ENCODE results near the gene C1QL3.

- TF ChIP-seq CTCF (IDR thresholded peaks at IDR 0.05) = no peak
- TF ChIP-seq POLR2A (IDR thresholded peaks at IDR 0.05) = no peak
Observed at GRCh38 chr10:16566202-16566805, 44.6 kb upstream of the C1QL3 start.

Data from thyroid gland (tissue), 4 donors.